Measurements from ENCODE around the gene C2orf78. TPM values are rescaled to one million over a fixed set of nuclear protein-coding genes. Genes with fewer than 3 reads are reported as not detected.

The C2orf78 gene
- polyA plus RNA-seq, 4 donors, result not detected

- no peak for DNase-seq (ENCODE audit: low read depth in 4 of 4, low spot score in 3 of 4)
These were observed 52.4 kb downstream of the C2orf78 start for GRCh38 chr2:73836141-73836943.

GRCh38 chr2:73837847-73838585 lies 54.0 kb downstream of the C2orf78 start:
- no peak for DNase-seq (ENCODE audit: low read depth in 4 of 4, low spot score in 3 of 4)

DNA sequence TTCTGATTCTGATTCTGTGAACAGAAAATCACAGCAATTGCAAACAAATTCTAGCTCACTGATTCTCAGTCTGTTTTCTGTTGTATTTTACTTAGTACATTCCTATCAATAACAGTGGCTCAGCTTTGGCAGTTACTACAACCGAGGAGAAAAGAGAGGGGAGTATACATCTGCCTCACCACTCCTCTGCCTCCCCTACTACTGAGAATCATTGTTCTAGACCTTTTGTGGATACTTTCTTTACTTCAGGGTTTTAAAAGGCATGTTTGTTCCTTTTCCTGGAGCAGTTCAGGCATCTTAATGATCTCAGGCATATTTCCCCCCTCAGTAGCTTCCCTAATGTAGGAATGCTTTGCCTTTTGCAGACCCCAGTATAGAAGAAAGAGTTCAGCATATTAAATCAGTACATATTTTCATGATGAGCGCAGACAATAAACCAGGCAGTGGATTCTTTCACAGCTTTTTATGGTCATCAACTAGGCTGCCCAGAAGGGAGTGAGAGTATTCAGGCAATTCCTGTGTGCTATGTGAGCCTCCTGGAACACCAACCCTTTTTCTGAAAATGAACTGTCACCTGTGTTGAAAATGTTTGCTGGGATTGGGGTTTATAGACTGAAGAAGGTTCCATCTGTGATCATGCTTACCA lies 55.0 kb downstream of the C2orf78 start:
- no peak for DNase-seq (ENCODE audit: low read depth in 4 of 4, low spot score in 3 of 4)

DNA sequence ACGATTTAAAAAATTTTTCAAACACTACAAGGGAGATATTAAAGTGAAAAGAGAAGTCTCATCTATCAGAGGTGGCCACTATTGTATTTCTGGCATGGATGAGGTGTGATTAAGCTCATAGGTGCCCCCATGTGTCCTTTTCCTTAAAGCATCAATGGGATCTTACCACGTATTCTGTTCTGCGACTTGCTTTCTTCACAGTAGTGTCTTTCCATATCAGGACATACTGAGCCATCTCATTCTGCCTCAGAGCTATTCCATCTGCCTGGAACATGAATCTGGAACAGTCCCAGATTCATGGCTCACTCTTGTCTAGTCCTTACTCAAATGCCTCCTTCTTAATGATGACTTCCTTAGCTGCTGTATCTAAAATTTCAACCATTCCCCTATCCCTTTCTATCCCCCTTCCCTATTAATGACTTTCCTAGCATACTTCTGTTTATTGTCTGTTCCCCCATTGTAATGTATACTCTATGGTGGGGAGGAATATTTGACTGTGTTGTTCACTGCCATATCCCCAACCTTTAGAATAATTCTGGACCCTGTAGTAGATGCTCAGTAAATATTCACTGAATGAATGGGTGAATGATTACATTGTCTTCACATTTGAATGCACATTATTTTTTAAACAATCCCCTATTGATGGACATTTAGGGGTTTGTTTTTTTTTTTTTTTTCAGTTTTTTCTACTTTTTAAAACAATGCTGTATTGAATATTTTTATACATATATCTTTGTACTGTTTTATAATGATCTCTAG lies 55.8 kb downstream of the C2orf78 start:
- no peak for DNase-seq (ENCODE audit: low read depth in 4 of 4, low spot score in 3 of 4)

- no peak for DNase-seq (ENCODE audit: low read depth in 4 of 4, low spot score in 3 of 4)
These were observed 58.1 kb downstream of the C2orf78 start for GRCh38 chr2:73841912-73842738.

- no peak for DNase-seq (ENCODE audit: low read depth in 4 of 4, low spot score in 3 of 4)
These were observed 58.7 kb downstream of the C2orf78 start for GRCh38 chr2:73842739-73843019.

GRCh38 chr2:73844087-73844486 lies 60.1 kb downstream of the C2orf78 start:
- no peak for DNase-seq (ENCODE audit: low read depth in 4 of 4, low spot score in 3 of 4)

GRCh38 chr2:73850009-73850408 lies 66.0 kb downstream of the C2orf78 start:
- no peak for DNase-seq (ENCODE audit: low read depth in 4 of 4, low spot score in 3 of 4)

DNA sequence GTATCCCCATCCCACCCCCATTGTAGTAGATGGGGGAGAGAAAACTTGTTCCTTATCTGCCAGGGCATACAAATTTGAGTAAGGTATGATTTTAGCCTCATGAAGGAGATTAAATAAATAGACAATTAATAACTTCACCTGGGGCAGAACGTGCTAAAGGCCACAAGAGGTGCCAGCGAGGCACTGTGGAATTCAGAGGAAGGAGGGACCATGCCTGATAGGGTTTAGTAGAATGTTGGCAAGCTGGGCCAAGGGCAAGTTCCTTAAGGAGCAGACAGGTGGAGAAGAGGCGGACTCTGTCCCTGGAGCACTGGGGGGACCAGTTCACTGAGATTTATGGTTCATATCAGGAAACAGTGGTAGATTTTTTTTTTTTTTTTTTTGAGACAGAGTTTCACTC lies 67.3 kb downstream of the C2orf78 start:
- no peak for DNase-seq (ENCODE audit: low read depth in 4 of 4, low spot score in 3 of 4)

- no peak for DNase-seq (ENCODE audit: low read depth in 4 of 4, low spot score in 3 of 4)
These were observed 68.0 kb downstream of the C2orf78 start for GRCh38 chr2:73852020-73852419.

GRCh38 chr2:73855526-73855925 lies 71.5 kb downstream of the C2orf78 start:
- DNase-seq (ENCODE audit: low read depth in 4 of 4, low spot score in 3 of 4), result no peak

DNA sequence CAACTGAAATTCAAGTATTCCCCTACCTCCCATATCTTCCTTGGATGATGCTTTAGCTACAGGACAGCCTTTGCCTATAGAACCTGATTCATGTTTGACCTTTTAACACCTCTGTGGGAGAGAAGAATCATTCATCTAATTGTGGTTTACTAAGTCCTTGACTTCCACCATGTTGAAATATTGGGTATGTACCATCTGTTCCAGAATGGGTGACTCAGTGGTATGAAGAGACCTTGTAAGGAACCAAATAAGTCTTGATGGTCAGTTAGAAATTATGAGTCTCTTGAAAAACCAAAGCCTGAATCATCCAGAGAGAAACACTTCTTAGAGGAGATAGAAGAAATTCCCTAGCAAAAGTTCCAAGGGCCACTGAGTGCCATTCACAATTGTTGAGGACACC lies 72.2 kb downstream of the C2orf78 start:
- no peak for DNase-seq (ENCODE audit: low read depth in 4 of 4, low spot score in 3 of 4)

DNA sequence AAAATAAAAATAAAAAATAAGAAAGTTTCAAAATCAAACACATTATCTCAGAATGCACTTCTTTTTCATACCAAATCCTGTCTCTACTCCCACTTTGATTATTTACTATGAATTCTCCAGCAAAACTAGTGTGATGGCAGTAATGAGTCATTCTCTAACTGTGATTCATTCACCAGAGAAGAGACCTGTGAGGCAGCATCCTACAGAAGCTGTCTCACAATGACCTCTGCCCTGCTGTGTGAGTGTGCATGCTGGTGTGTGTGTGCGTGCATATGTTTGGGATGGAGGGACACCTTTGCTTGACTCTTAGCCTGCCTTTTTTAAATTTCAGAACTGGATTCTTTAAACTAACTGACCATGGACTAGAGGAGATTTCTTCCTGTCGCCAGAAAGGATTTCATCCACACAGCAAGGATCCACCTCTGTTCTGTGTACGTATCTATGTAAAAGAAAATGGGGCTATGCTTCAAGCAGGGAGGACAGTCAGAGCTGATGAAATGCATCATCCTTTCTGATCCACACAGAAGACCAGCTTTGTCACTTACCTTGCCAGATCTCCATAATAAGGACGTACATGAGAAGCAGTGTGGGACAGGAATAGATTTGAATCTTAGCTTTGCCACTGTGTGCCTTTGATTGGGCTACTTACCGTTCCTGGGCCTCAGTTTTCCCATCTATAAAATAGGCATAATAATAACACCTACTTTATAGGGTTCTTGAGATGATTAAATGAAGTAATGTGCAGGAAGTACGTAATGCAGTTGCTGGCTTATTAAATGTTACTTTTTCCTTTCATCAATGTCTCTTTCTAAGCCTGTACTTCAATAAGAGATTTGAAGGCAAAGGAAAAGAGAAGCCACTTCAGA lies 76.0 kb downstream of the C2orf78 start:
- DNase-seq (ENCODE audit: low read depth in 4 of 4, low spot score in 3 of 4), result no peak

DNA sequence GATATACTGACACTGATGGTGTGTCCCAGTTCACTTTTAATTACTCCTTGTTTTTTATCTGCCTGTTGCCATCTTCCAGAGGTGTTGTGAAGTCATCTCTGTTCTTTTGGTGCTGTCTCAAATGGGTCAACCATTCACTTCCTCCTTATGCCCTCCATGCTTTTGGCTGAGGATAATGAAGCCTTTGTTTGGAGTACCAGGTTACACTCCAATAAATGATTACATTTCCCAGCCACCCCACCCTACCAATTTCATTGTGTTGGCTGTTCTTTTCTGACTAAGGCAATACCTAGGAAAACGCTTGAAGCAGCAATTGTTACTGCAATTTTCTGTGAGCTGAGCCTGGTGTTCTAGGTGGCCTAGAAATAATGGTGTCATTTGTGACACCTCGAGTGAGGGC lies 79.0 kb downstream of the C2orf78 start:
- DNase-seq (ENCODE audit: low read depth in 4 of 4, low spot score in 3 of 4), result no peak

Other genes with a start within 250 kb of the C2orf78 start
- gene NAT8, start 141.8 kb upstream of the C2orf78 start, polyA plus RNA-seq (ENCODE audit: insufficient read length in 4 of 4), result 10 to 100 TPM; 23.7 to 29.0 (median 24.6) TPM
- gene TPRKB, start 46.8 kb upstream of the C2orf78 start, polyA plus RNA-seq (ENCODE audit: insufficient read length in 4 of 4), result 10 to 100 TPM; 66.6 to 82.3 (median 75.4) TPM
- 10 to 100 TPM; 34.2 to 41.6 (median 37.6) TPM for gene DUSP11, start 4.1 kb upstream of the C2orf78 start, polyA plus RNA-seq (ENCODE audit: insufficient read length in 4 of 4)
- gene STAMBP, start 44.8 kb downstream of the C2orf78 start, polyA plus RNA-seq (ENCODE audit: insufficient read length in 4 of 4), result 10 to 100 TPM; 59.3 to 72.6 (median 69.6) TPM
- gene ACTG2, start 108.8 kb downstream of the C2orf78 start, polyA plus RNA-seq (ENCODE audit: insufficient read length in 4 of 4), result 1 to 10 TPM in 3 of 4 donors, under 1 TPM in 1; 0.80 to 2.9 (median 1.3) TPM
- gene DGUOK, start 142.7 kb downstream of the C2orf78 start, polyA plus RNA-seq (ENCODE audit: insufficient read length in 4 of 4), result 10 to 100 TPM; 63.7 to 71.8 (median 71.2) TPM
- gene TET3, start 200.7 kb downstream of the C2orf78 start, polyA plus RNA-seq (ENCODE audit: insufficient read length in 4 of 4), result 10 to 100 TPM; 22.4 to 26.2 (median 24.4) TPM